ENCODE results near the gene DNAJC2. TPM values are rescaled to one million over a fixed set of nuclear protein-coding genes. Genes with fewer than 3 reads are reported as not detected.

Gene DNAJC2
- total RNA-seq, 1 donor from 2014 or later = 41.0 TPM

- Mint-ChIP-seq H3K36me3 (peaks cover 15% of the 10 kb centered on the region), H3K4me3 (no peak overlapping the region)
These were observed 29.7 kb downstream of the DNAJC2 start for GRCh38 chr7:103314852-103315251.

GRCh38 chr7:103307503-103308231, 36.9 kb downstream of the DNAJC2 start:
- Histone ChIP-seq H3K27me3 (no peaks in the 10 kb centered on the region), H3K4me1 (no peaks in the 10 kb centered on the region), H3K27ac (no peak overlapping the region), H3F3A (ENCODE audit: low read depth) (peaks cover 11% of the 10 kb centered on the region), H3K4me2 (no peak overlapping the region), H3K36me3 (peaks cover 64% of the 10 kb centered on the region), H3K9ac (no peak overlapping the region), H3K79me2 (ENCODE audit: low read depth) (peaks cover 7% of the 10 kb centered on the region), H4K20me1 (ENCODE audit: low read depth) (peaks cover 5% of the 10 kb centered on the region), H3K4me3 (no peak overlapping the region), H2AFZ (replicated peaks) (no peak overlapping the region), H3K9me3 (ENCODE audit: low read depth) (no peaks in the 10 kb centered on the region)
- Mint-ChIP-seq H3K4me3 (no peak overlapping the region), H3K36me3 (peaks cover 25% of the 10 kb centered on the region), H3K27ac (no peak overlapping the region), H3K9me3 (no peaks in the 10 kb centered on the region), H3K27me3 (ENCODE audit: insufficient read depth, low read depth) (no peaks in the 10 kb centered on the region), H3K4me1 (no peaks in the 10 kb centered on the region)
- DNase-seq (ENCODE audit: low spot score) = no peak
- TF ChIP-seq EZH2phosphoT487 (IDR thresholded peaks at IDR 0.05) = no peak
- TF ChIP-seq EZH2 (IDR thresholded peaks at IDR 0.05) = no peak
- TF ChIP-seq CTCF (IDR thresholded peaks at IDR 0.05) = no peak

More at GRCh38 chr7:103314852-103315251, 29.7 kb downstream of the DNAJC2 start:
- H3K4me1 Mint-ChIP-seq = no peaks in the 10 kb centered on the region
- no peaks in the 10 kb centered on the region for H3K9me3 ChIP-seq (ENCODE audit: low read depth)
- H3K9ac ChIP-seq = no peak overlapping the region
- H4K20me1 ChIP-seq (ENCODE audit: low read depth) = no peaks in the 10 kb centered on the region
- DNase-seq (ENCODE audit: low spot score) = no peak
- H3K4me3 ChIP-seq = no peak overlapping the region
- H3K9me3 Mint-ChIP-seq = no peaks in the 10 kb centered on the region
- H3K27me3 Mint-ChIP-seq (ENCODE audit: insufficient read depth, low read depth) = no peaks in the 10 kb centered on the region
- H3K4me2 ChIP-seq = no peak overlapping the region
- peaks cover 51% of the 10 kb centered on the region for H3K36me3 ChIP-seq
- no peak for TF ChIP-seq EZH2 (IDR thresholded peaks at IDR 0.05)
- no peak for TF ChIP-seq EZH2phosphoT487 (IDR thresholded peaks at IDR 0.05)
- no peak for TF ChIP-seq CTCF (IDR thresholded peaks at IDR 0.05)
- peaks cover 16% of the 10 kb centered on the region for H3F3A ChIP-seq (ENCODE audit: low read depth)
- H2AFZ ChIP-seq (replicated peaks) = no peak overlapping the region
- H3K27ac ChIP-seq = no peak overlapping the region
- H3K27me3 ChIP-seq = no peaks in the 10 kb centered on the region
- H3K4me1 ChIP-seq = no peaks in the 10 kb centered on the region
- H3K79me2 ChIP-seq (ENCODE audit: low read depth) = no peaks in the 10 kb centered on the region
- no peak overlapping the region for H3K27ac Mint-ChIP-seq

GRCh38 chr7:103301441-103301840, 43.1 kb downstream of the DNAJC2 start:
- Histone ChIP-seq H3K9me3 (ENCODE audit: low read depth) (no peaks in the 10 kb centered on the region), H3K27ac (no peak overlapping the region), H3K4me2 (no peak overlapping the region), H3F3A (ENCODE audit: low read depth) (no peaks in the 10 kb centered on the region), H3K79me2 (ENCODE audit: low read depth) (peaks cover 47% of the 10 kb centered on the region), H3K36me3 (peaks cover 23% of the 10 kb centered on the region), H2AFZ (replicated peaks) (no peak overlapping the region), H3K27me3 (no peaks in the 10 kb centered on the region), H3K4me3 (no peak overlapping the region), H4K20me1 (ENCODE audit: low read depth) (peaks cover 19% of the 10 kb centered on the region), H3K9ac (no peak overlapping the region), H3K4me1 (peaks cover 9% of the 10 kb centered on the region)
- peaks cover 10% of the 10 kb centered on the region for H3K4me1 Mint-ChIP-seq
- H3K27me3 Mint-ChIP-seq (ENCODE audit: insufficient read depth, low read depth) = no peaks in the 10 kb centered on the region
- no peaks in the 10 kb centered on the region for H3K9me3 Mint-ChIP-seq
- peaks cover 23% of the 10 kb centered on the region for H3K36me3 Mint-ChIP-seq
- no peak overlapping the region for H3K27ac Mint-ChIP-seq
- H3K4me3 Mint-ChIP-seq = no peak overlapping the region
- no peak for DNase-seq (ENCODE audit: low spot score)
- no peak for TF ChIP-seq EZH2phosphoT487 (IDR thresholded peaks at IDR 0.05)
- no peak for TF ChIP-seq CTCF (IDR thresholded peaks at IDR 0.05)
- TF ChIP-seq EZH2 (IDR thresholded peaks at IDR 0.05) = no peak
